H1 (cell line): ENCODE results near the gene OSBPL5. TPM values are rescaled to one million over a fixed set of nuclear protein-coding genes. Genes with fewer than 3 reads are reported as not detected.

Experiments used
- CTCF ChIA-PET: fragments of 300-600 bp; sonication (Branson Sonifier 250); formaldehyde crosslinking; loops from one replicate; lab custom pipeline; 2021; ENCODE audit not compliant: partially characterized antibody; lab: Charles Lee
- POLR2A ChIA-PET: fragments of 300-600 bp; sonication (Branson Sonifier 250); formaldehyde crosslinking; loops from one replicate; lab custom pipeline; 2021; ENCODE audit warnings: inconsistent platforms; ENCODE audit not compliant: partially characterized antibody; lab: Charles Lee
- DNase-seq, 2 experiments: peaks; one replicate each; pipeline versions ENCODE4 v3.0.0 to v3.0.0-alpha.2; 2010 to 2022; ENCODE audit warnings: low spot score in 2 of 2, low read depth in 1 of 2, mixed read lengths in 1 of 2
- FAIRE-seq: peaks from 2 replicates; lab custom pipeline; 2011; peaks lifted over from hg19 to GRCh38; lab: Jason Lieb, UNC
- H2AFZ ChIP-seq: 2 replicates; pipeline ENCODE4 v1.8.1; 2012; ENCODE audit warnings: low read length, inconsistent platforms
- H2AK5ac ChIP-seq: 2 replicates; pipeline ENCODE4 v1.6.1; 2013; ENCODE audit warnings: low read depth, low read length
- H2BK120ac ChIP-seq: replicated peaks from 2 replicates; pipeline ENCODE3; 2013; ENCODE audit warnings: low read depth, low read length, inconsistent platforms
- H2BK12ac ChIP-seq: 2 replicates; pipeline ENCODE4 v1.6.1; 2013; ENCODE audit warnings: low read depth, low read length
- H2BK15ac ChIP-seq: 2 replicates; pipeline ENCODE4 v1.6.1; 2013; ENCODE audit warnings: low read length
- H2BK20ac ChIP-seq: 2 replicates; pipeline ENCODE4 v1.6.1; 2013; ENCODE audit warnings: low read length
- H2BK5ac ChIP-seq: 2 replicates; pipeline ENCODE4 v1.6.1; 2013; ENCODE audit warnings: low read depth, low read length
- H3K14ac ChIP-seq: 2 replicates; pipeline ENCODE4 v1.6.1; 2013; ENCODE audit warnings: inconsistent platforms; ENCODE audit not compliant: insufficient read length
- H3K18ac ChIP-seq: 2 replicates; pipeline ENCODE4 v1.6.1; 2013; ENCODE audit warnings: low read length; ENCODE audit errors: extremely low read depth
- H3K23ac ChIP-seq: 2 replicates; pipeline ENCODE4 v1.6.1; 2013; ENCODE audit warnings: inconsistent platforms; ENCODE audit not compliant: insufficient read length
- H3K23me2 ChIP-seq: 2 replicates; pipeline ENCODE4 v1.6.1; 2013; ENCODE audit warnings: low read depth, low read length
- H3K27ac ChIP-seq: 2 replicates; pipeline ENCODE4 v1.6.1; 2011; ENCODE audit warnings: low read depth, low read length, inconsistent platforms
- H3K27me3 ChIP-seq, 4 experiments: replicated peaks in 1 of 4; 1 replicate in 1 of 4; 2 replicates in 3 of 4; pipeline versions ENCODE4 v1.6.1 to v1.8.1; 2011 to 2013; ENCODE audit warnings: low read length in 3 of 4, mild to moderate bottlenecking in 3 of 4, inconsistent platforms in 2 of 4, mixed read lengths in 2 of 4, moderate library complexity in 1 of 4; ENCODE audit not compliant: control insufficient read depth in 3 of 4, insufficient read depth in 3 of 4; ENCODE audit errors: extremely low read depth in 1 of 4
- H3K36me3 ChIP-seq, 4 experiments: 2 replicates each; pipeline versions ENCODE4 v1.6.1 to v1.8.1; 2011 to 2013; ENCODE audit warnings: mild to moderate bottlenecking in 4 of 4, low read length in 3 of 4, moderate library complexity in 2 of 4, control low read depth in 1 of 4, inconsistent platforms in 1 of 4; ENCODE audit not compliant: insufficient read depth in 4 of 4, control insufficient read depth in 2 of 4
- H3K4ac ChIP-seq: replicated peaks from 2 replicates; pipeline ENCODE3; 2013; ENCODE audit warnings: low read length, low read depth, mixed read lengths, inconsistent platforms; ENCODE audit not compliant: insufficient read length
- H3K4me1 ChIP-seq, 4 experiments: replicated peaks in 1 of 4; 1 replicate in 1 of 4; 2 replicates in 3 of 4; pipeline versions ENCODE4 v1.6.1 to v1.8.1; 2011 to 2013; ENCODE audit warnings: low read length in 3 of 4, inconsistent platforms in 2 of 4, mixed read lengths in 1 of 4; ENCODE audit not compliant: insufficient read depth in 4 of 4, control insufficient read depth in 3 of 4
- H3K4me2 ChIP-seq, 2 experiments: 2 replicates each; pipeline versions ENCODE4 v1.6.1 to v1.8.1; 2011 to 2013; ENCODE audit warnings: low read depth in 2 of 2, low read length in 2 of 2, control low read depth in 1 of 2, inconsistent platforms in 1 of 2, mild to moderate bottlenecking in 1 of 2; ENCODE audit not compliant: insufficient read depth in 1 of 2
- H3K4me3 ChIP-seq, 4 experiments: fragments of 200-600, 300-600 bp in 1 of 4; sonication (generic), shearing (Covaris generic), sonication (Bioruptor Twin) in 1 of 4; 2 replicates each; pipeline versions ENCODE4 v1.5.1 to v1.8.1; 2011 to 2016; ENCODE audit warnings: low read length in 4 of 4, low read depth in 3 of 4, control low read depth in 2 of 4, inconsistent platforms in 2 of 4, mild to moderate bottlenecking in 2 of 4, mixed read lengths in 1 of 4, moderate library complexity in 1 of 4; ENCODE audit not compliant: insufficient read depth in 2 of 4; ENCODE audit errors: extremely low read depth in 1 of 4
- H3K56ac ChIP-seq: replicated peaks from 2 replicates; pipeline ENCODE3; 2013; ENCODE audit warnings: low read depth, mild to moderate bottlenecking, mixed read lengths, low read length, inconsistent platforms; ENCODE audit not compliant: insufficient read length
- H3K79me1 ChIP-seq: 2 replicates; pipeline ENCODE4 v1.6.1; 2013; ENCODE audit warnings: low read depth, low read length, control low read depth
- H3K79me2 ChIP-seq, 2 experiments: 2 replicates each; pipeline versions ENCODE4 v1.6.1 to v1.8.1; 2012 to 2013; ENCODE audit warnings: low read length in 2 of 2, mild to moderate bottlenecking in 2 of 2, inconsistent platforms in 1 of 2; ENCODE audit not compliant: insufficient read depth in 2 of 2, control insufficient read depth in 1 of 2
- H3K9ac ChIP-seq, 4 experiments: replicated peaks in 1 of 4; 1 replicate in 1 of 4; 2 replicates in 3 of 4; pipeline versions ENCODE4 v1.6.1 to v1.8.1; 2011 to 2013; ENCODE audit warnings: low read depth in 3 of 4, low read length in 3 of 4, control low read depth in 2 of 4, mild to moderate bottlenecking in 2 of 4, moderate library complexity in 2 of 4, inconsistent platforms in 1 of 4; ENCODE audit errors: extremely low read depth in 1 of 4
- H3K9me3 ChIP-seq, 2 experiments: 2 replicates each; pipeline versions ENCODE4 v1.6.1 to v1.8.1; 2012 to 2013; ENCODE audit warnings: mild to moderate bottlenecking in 2 of 2, moderate library complexity in 2 of 2, control low read depth in 1 of 2, inconsistent platforms in 1 of 2, low read depth in 1 of 2, low read length in 1 of 2, mixed read lengths in 1 of 2; ENCODE audit not compliant: insufficient read depth in 2 of 2
- H4K20me1 ChIP-seq, 2 experiments: replicated peaks in 1 of 2; 2 replicates each; pipeline versions ENCODE3 to v1.8.1; 2011 to 2013; ENCODE audit warnings: inconsistent platforms in 2 of 2, low read length in 2 of 2, mild to moderate bottlenecking in 1 of 2; ENCODE audit not compliant: insufficient read depth in 2 of 2, control insufficient read depth in 1 of 2
- H4K5ac ChIP-seq: 2 replicates; pipeline ENCODE4 v1.6.1; 2013; ENCODE audit warnings: low read length, low read depth, mixed read lengths, inconsistent platforms; ENCODE audit not compliant: insufficient read length
- H4K8ac ChIP-seq: 2 replicates; pipeline ENCODE4 v1.8.0; 2013; ENCODE audit warnings: mild to moderate bottlenecking, moderate library complexity, low read length, inconsistent platforms; ENCODE audit not compliant: insufficient read depth; ENCODE audit errors: extremely low read depth
- H4K91ac ChIP-seq: replicated peaks from 2 replicates; pipeline ENCODE3; 2013; ENCODE audit warnings: low read length, mixed read lengths, inconsistent platforms; ENCODE audit not compliant: insufficient read length
- CBX8 ChIP-seq: fragments of 300-800, 300-1000 bp; sonication (generic); IDR thresholded peaks from 2 replicates; pipeline ENCODE4 v1.7.1; 2016; ENCODE audit warnings: low read depth, low read length, borderline replicate concordance
- EGR1 ChIP-seq: IDR thresholded peaks from 2 replicates; pipeline ENCODE4 v1.6.1; 2011; ENCODE audit warnings: low read depth, low read length, borderline replicate concordance
- EP300 ChIP-seq, 2 experiments: IDR thresholded peaks; 1 replicate in 1 of 2; 2 replicates in 1 of 2; pipeline ENCODE4 v1.6.1; 2011 to 2012; ENCODE audit warnings: low read depth in 2 of 2, low read length in 2 of 2, mild to moderate bottlenecking in 2 of 2, borderline replicate concordance in 1 of 2, inconsistent platforms in 1 of 2, moderate library complexity in 1 of 2
- FOSL1 ChIP-seq: IDR thresholded peaks from 2 replicates; pipeline ENCODE4 v1.6.1; 2011; ENCODE audit warnings: mild to moderate bottlenecking, low read depth, low read length, moderate library complexity; ENCODE audit not compliant: insufficient read depth
- JUN ChIP-seq: IDR thresholded peaks from 2 replicates; pipeline ENCODE4 v1.6.1; 2011; ENCODE audit warnings: low read depth, mild to moderate bottlenecking, improper control_type of control experiment, low read length
- JUND ChIP-seq: IDR thresholded peaks from 2 replicates; pipeline ENCODE4 v1.6.1; 2011; ENCODE audit warnings: mild to moderate bottlenecking, improper control_type of control experiment, low read length
- MAFK ChIP-seq: IDR thresholded peaks from 2 replicates; pipeline ENCODE4 v1.6.1; 2012; ENCODE audit warnings: low read depth, mild to moderate bottlenecking, improper control_type of control experiment, low read length
- POLR2A ChIP-seq, 2 experiments: IDR thresholded peaks; 1 replicate in 1 of 2; 2 replicates in 1 of 2; pipeline ENCODE4 v1.6.1; 2011; ENCODE audit warnings: low read depth in 2 of 2, low read length in 2 of 2, mild to moderate bottlenecking in 2 of 2; ENCODE audit errors: control extremely low read depth in 1 of 2
- RAD21 ChIP-seq, 2 experiments: IDR thresholded peaks in 1 of 2; conservative IDR thresholded peaks in 1 of 2; 2 replicates each; pipeline ENCODE4 v1.6.1; 2011; ENCODE audit warnings: low read depth in 2 of 2, low read length in 2 of 2, improper control_type of control experiment in 1 of 2, inconsistent platforms in 1 of 2, mild to moderate bottlenecking in 1 of 2, moderate library complexity in 1 of 2
- SIX5 ChIP-seq: IDR thresholded peaks from 2 replicates; pipeline ENCODE4 v1.6.1; 2011; ENCODE audit warnings: mild to moderate bottlenecking, low read depth, low read length
- SP4 ChIP-seq: IDR thresholded peaks from 2 replicates; pipeline ENCODE4 v1.6.1; 2012; ENCODE audit warnings: low read length, inconsistent platforms
- TBP ChIP-seq: IDR thresholded peaks from 2 replicates; pipeline ENCODE4 v1.6.1; 2011; ENCODE audit warnings: low read depth, low read length, improper control_type of control experiment
- WGBS, 2 experiments: shearing (Covaris generic) in 1 of 2; methylation state at CpG; one replicate each; pipeline versions ENCODE4 v1.1.6 to v1.1.7; 2013 to 2015; ENCODE audit warnings: low lambda C conversion rate in 2 of 2, mixed read lengths in 2 of 2, inconsistent platforms in 1 of 2, low coverage in 1 of 2, missing lambda C conversion rate in 1 of 2; ENCODE audit not compliant: insufficient replicate concordance in 2 of 2, insufficient coverage in 1 of 2, insufficient read length in 1 of 2; ENCODE audit errors: extremely low coverage in 1 of 2, missing lambda C conversion rate in 1 of 2; 5-methylcytosine and 5-hydroxymethylcytosine counted together
- polyA plus RNA-seq, 7 experiments: library from polyadenylated mRNA; depleted of rRNA in 3 of 7; stranded (reverse) in 5 of 7; unstranded in 2 of 7; fragments of >200 nt in 5 of 7; fragments of 200-250 nt in 2 of 7; gene quantifications; 1 replicate in 5 of 7; 2 replicates in 1 of 7; 4 replicates in 1 of 7; pipeline versions ENCODE4 v1.2.1 to v1.2.3, GENCODE V29; 2011 to 2013; ENCODE audit warnings: missing spikeins in 2 of 7, mixed read lengths in 2 of 7
- total RNA-seq: library from RNA; stranded (reverse); fragmentation: NEBNext Ultra II Directional; extraction: Animal tissue kit (Norgen Biotek cat#: 25700); gene quantifications from 2 replicates; pipeline ENCODE4 v1.2.1, GENCODE V29; 2021

OSBPL5 gene
- total and polyA plus RNA-seq, 2 of the 8 experiments (the other 6 are each of a cell fraction or from before 2014, with no cell fraction given), result 3.4 to 9.9 TPM

DNA sequence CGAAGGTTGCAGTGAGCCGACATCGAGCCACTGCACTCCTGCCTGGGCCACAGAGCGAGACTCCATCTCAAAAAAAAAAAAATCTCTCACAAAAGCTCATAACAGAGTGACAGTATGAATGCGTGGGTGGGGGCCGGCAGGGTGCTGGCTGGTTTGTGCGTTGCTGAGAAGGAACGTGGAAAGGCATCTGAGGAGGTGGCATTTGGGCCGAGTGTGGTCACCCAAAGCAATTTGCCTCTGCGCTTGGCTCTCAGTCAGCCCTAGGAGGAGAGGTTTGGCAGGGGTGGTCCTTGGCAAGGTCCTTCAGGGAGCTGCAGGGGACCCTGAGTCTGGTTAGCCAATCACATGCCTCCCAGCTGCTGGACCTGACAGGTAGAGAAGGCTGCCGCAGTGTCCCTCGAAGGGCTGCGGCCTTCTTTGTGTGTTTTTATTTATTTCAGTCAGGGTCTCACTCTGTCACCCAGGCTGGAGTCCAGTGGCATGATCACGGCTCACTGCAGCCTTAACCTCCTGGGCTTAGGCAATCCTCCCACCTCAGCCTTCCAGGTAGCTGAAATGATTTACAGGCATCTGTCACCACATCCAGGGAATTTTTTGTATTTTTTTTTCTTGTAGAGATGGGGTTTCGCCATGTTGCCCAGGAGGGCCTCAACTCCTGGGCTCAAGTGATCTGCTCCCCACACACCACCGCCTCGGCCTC, 23.5 kb upstream of the OSBPL5 start:
- 0 out of 4 replicates have a peak, but pooled peaks cover 0 to 2% of the 10 kb centered on the region in 2 experiments for H3K9me3 ChIP-seq
- no peak overlapping the region for H4K8ac ChIP-seq
- ChIA-PET POLR2A (interaction anchor here (0.8 to 1.8 kb wide), 4 partner anchors 10 to 68 kb away, joined by 3 to 6 read pairs (median 4); no protein-coding TSS in a partner anchor), CTCF (interaction anchor here (0.6 to 2.0 kb wide), 7 partner anchors 13 to 129 kb away, joined by 3 to 8 read pairs (median 3); no protein-coding TSS in a partner anchor)
- peak overlapping the region in 1 of 4 experiments; percentile 43; a peak in 1 of 8 replicates for H3K4me3 ChIP-seq
- H3K27ac ChIP-seq, result no peak overlapping the region
- FAIRE-seq (no peak), DNase-seq (peak in 1 of 2 experiments; percentile 51)
- peaks cover 3% of the 10 kb centered on the region for H3K23me2 ChIP-seq
- H3K23ac ChIP-seq, result no peak overlapping the region
- H3K79me1 ChIP-seq, result no peaks in the 10 kb centered on the region
- H3K4ac ChIP-seq, result no peak overlapping the region
- H3K14ac ChIP-seq, result no peak overlapping the region
- no peaks in the 10 kb centered on the region for H3K36me3 ChIP-seq
- peak overlapping the region; percentile 98; the same call in 1 of the 2 replicates for H2BK20ac ChIP-seq
- H3K9ac ChIP-seq, result no peak overlapping the region
- H3K4me1 ChIP-seq, result peaks cover 5 to 21% (median 11%) of the 10 kb centered on the region in 4 experiments
- no peak overlapping the region for H2BK15ac ChIP-seq
- H2BK5ac ChIP-seq, result peak overlapping the region; percentile 84; the same call in 1 of the 2 replicates
- peak overlapping the region; percentile 69; the same call in 1 of the 2 replicates for H2AK5ac ChIP-seq
- no peaks in the 10 kb centered on the region for H3K79me2 ChIP-seq
- H2BK120ac ChIP-seq, result no peak overlapping the region
- peak overlapping the region; percentile 75 for H4K91ac ChIP-seq
- no peaks in the 10 kb centered on the region for H4K20me1 ChIP-seq
- peak overlapping the region; percentile 59 to 61 for H3K4me2 ChIP-seq
- H2BK12ac ChIP-seq, result peak overlapping the region; percentile 72; the same call in 1 of the 2 replicates
- peak overlapping the region; percentile 4 for H4K5ac ChIP-seq
- no peaks in the 10 kb centered on the region for H3K27me3 ChIP-seq
- no peak overlapping the region for H3K56ac ChIP-seq
- peak overlapping the region; percentile 68 for H3K18ac ChIP-seq
- H2AFZ ChIP-seq, result no peak overlapping the region
- WGBS, 2 experiments, result 72% methylated on average over 17 of the region's 17 CpGs; no CpG with 5 or more reads in 1 of the 2 experiments
- TF ChIP-seq FOSL1 (no peak), JUN (no peak), JUND (no peak), MAFK (no peak), RAD21 (IDR thresholded peaks at IDR 0.05 in 1 of 2, conservative IDR thresholded peaks at IDR 0.05 in 1 of 2; ENCODE audit: low read depth in 2 of 2, low read length in 2 of 2) (no peak), SIX5 (no peak), SP4 (no peak), CBX8 (no peak), TBP (no peak), EGR1 (no peak), POLR2A (IDR thresholded peaks at IDR 0.05; ENCODE audit: control extremely low read depth in 1 of 2, low read depth in 2 of 2, low read length in 2 of 2) (no peak), EP300 (IDR thresholded peaks at IDR 0.05; ENCODE audit: borderline replicate concordance in 1 of 2, low read depth in 2 of 2, low read length in 2 of 2) (no peak)
